Astrocyte (in vitro differentiated cells and primary cell): Measurements from ENCODE around the gene VPS37C. TPM values are rescaled to one million over a fixed set of nuclear protein-coding genes. Genes with fewer than 3 reads are reported as not detected.

Experiments used
- DNase-seq: peaks from one replicate; pipeline ENCODE4 v3.0.0-alpha.2; 2010; ENCODE audit warnings: low read depth
- FAIRE-seq: peaks from 2 replicates; lab custom pipeline; 2011; peaks lifted over from hg19 to GRCh38; lab: Jason Lieb, UNC
- H2AFZ ChIP-seq: 2 replicates; pipeline ENCODE4 v1.6.0; 2012; ENCODE audit warnings: low read depth, low read length, inconsistent platforms
- H3K27ac ChIP-seq: 2 replicates; pipeline ENCODE4 v1.5.1; 2011; ENCODE audit warnings: low read depth, low read length, inconsistent platforms
- H3K27me3 ChIP-seq: 2 replicates; pipeline ENCODE4 v1.6.0; 2011; ENCODE audit warnings: low read length, inconsistent platforms; ENCODE audit not compliant: insufficient read depth
- H3K36me3 ChIP-seq: 2 replicates; pipeline ENCODE4 v1.5.1; 2011; ENCODE audit warnings: low read length, inconsistent platforms; ENCODE audit not compliant: insufficient read depth
- H3K4me1 ChIP-seq: 2 replicates; pipeline ENCODE4 v1.5.1; 2011; ENCODE audit warnings: low read length, inconsistent platforms; ENCODE audit not compliant: insufficient read depth
- H3K4me2 ChIP-seq: 2 replicates; pipeline ENCODE4 v1.6.0; 2012; ENCODE audit warnings: low read length, inconsistent platforms
- H3K4me3 ChIP-seq: 2 replicates; pipeline ENCODE4 v1.5.1; 2011; ENCODE audit warnings: low read depth, mild to moderate bottlenecking, low read length, inconsistent platforms; ENCODE audit not compliant: insufficient read depth
- H3K79me2 ChIP-seq: 2 replicates; pipeline ENCODE4 v1.6.0; 2012; ENCODE audit warnings: mild to moderate bottlenecking, low read length, inconsistent platforms; ENCODE audit not compliant: insufficient read depth
- H3K9ac ChIP-seq: 2 replicates; pipeline ENCODE4 v1.6.0; 2012; ENCODE audit warnings: mild to moderate bottlenecking, low read length, inconsistent platforms
- H3K9me3 ChIP-seq: 2 replicates; pipeline ENCODE4 v1.5.1; 2012; ENCODE audit warnings: low read depth, mild to moderate bottlenecking, low read length, inconsistent platforms; ENCODE audit not compliant: insufficient read depth
- H4K20me1 ChIP-seq: 2 replicates; pipeline ENCODE4 v1.6.0; 2012; ENCODE audit warnings: low read length, inconsistent platforms; ENCODE audit not compliant: insufficient read depth
- H3K27ac Mint-ChIP-seq: one replicate; pipeline ENCODE4 v1.8.0; 2021; ENCODE audit warnings: mild to moderate bottlenecking, mixed read lengths; ENCODE audit not compliant: unreplicated experiment
- H3K27me3 Mint-ChIP-seq: one replicate; pipeline ENCODE4 v1.8.0; 2021; ENCODE audit warnings: low read depth, mixed read lengths; ENCODE audit not compliant: unreplicated experiment
- H3K36me3 Mint-ChIP-seq: one replicate; pipeline ENCODE4 v1.8.0; 2021; ENCODE audit warnings: low read depth, mixed read lengths; ENCODE audit not compliant: unreplicated experiment
- H3K4me1 Mint-ChIP-seq: one replicate; pipeline ENCODE4 v1.8.0; 2021; ENCODE audit warnings: low read depth, mixed read lengths; ENCODE audit not compliant: unreplicated experiment
- H3K4me3 Mint-ChIP-seq: one replicate; pipeline ENCODE4 v1.8.0; 2021; ENCODE audit warnings: mild to moderate bottlenecking, moderate library complexity, mixed read lengths; ENCODE audit not compliant: unreplicated experiment
- H3K9me3 Mint-ChIP-seq: one replicate; pipeline ENCODE4 v1.8.0; 2021; ENCODE audit warnings: mild to moderate bottlenecking, mixed read lengths; ENCODE audit not compliant: unreplicated experiment
- EZH2 ChIP-seq: IDR thresholded peaks from 2 replicates; pipeline ENCODE4 v1.6.1; 2012; ENCODE audit warnings: mild to moderate bottlenecking, low read length, inconsistent platforms; ENCODE audit not compliant: insufficient read depth
- total RNA-seq: library from RNA; stranded (reverse); gene quantifications from 2 replicates; pipeline ENCODE4 v1.2.1, GENCODE V29; 2021
- TF ChIP-seq, protein P1 (sequence below): IDR thresholded peaks from 2 replicates; pipeline ENCODE4 v1.5.1; 2011; ENCODE audit warnings: low read depth, mild to moderate bottlenecking, inconsistent platforms, low read length, moderate library complexity; ENCODE audit not compliant: insufficient read depth

VPS37C gene
- total RNA-seq, 1 donor from 2014 or later: 18.1 TPM

DNA sequence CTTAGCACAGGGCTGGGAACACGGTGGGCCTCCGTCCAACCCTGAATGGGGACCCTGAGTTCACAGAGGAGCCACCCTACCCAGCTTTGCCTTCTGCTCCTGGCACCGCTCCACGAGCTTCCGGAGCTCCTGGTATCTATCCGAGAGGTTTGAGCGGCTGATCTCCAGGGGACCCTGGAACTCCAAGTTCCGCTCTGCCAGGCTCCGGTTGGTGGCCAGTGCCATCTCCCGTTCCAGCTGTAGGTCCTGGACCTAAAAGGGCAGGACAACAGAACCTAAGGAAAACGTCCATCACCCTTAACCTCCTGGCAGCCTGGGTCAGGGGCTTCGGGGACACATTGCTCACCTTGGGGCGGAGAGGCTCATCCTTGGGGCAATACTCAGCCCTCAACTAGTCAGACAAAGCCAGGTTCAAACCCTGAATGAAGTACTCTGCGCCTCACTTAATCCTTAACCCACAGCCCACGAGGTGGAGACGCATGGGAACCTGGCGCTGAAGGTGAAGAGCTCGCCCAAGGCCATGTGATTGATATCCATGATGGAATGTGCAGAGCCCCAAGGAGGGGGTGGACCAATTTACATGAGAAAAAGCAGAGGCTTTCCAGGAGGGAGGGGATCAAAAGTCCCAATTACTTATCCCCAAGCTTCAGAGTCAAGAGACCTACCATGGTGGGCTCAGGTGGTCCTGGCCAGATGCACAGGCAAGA, 27.1 kb downstream of the VPS37C start:
- H3K9me3 Mint-ChIP-seq: no peaks in the 10 kb centered on the region
- peaks cover 3% of the 10 kb centered on the region for H3K79me2 ChIP-seq
- H3K9me3 ChIP-seq: no peaks in the 10 kb centered on the region
- no peak overlapping the region for H3K27ac Mint-ChIP-seq
- no peaks in the 10 kb centered on the region for H3K27me3 Mint-ChIP-seq
- peaks cover 4% of the 10 kb centered on the region for H3K36me3 ChIP-seq
- H3K4me2 ChIP-seq: no peak overlapping the region
- no peak for DNase-seq
- H3K4me1 Mint-ChIP-seq: peaks cover 14% of the 10 kb centered on the region
- no peak overlapping the region for H3K9ac ChIP-seq
- H3K36me3 Mint-ChIP-seq: peaks cover 21% of the 10 kb centered on the region
- no peak overlapping the region for H3K4me3 Mint-ChIP-seq
- TF ChIP-seq, protein P1, sequence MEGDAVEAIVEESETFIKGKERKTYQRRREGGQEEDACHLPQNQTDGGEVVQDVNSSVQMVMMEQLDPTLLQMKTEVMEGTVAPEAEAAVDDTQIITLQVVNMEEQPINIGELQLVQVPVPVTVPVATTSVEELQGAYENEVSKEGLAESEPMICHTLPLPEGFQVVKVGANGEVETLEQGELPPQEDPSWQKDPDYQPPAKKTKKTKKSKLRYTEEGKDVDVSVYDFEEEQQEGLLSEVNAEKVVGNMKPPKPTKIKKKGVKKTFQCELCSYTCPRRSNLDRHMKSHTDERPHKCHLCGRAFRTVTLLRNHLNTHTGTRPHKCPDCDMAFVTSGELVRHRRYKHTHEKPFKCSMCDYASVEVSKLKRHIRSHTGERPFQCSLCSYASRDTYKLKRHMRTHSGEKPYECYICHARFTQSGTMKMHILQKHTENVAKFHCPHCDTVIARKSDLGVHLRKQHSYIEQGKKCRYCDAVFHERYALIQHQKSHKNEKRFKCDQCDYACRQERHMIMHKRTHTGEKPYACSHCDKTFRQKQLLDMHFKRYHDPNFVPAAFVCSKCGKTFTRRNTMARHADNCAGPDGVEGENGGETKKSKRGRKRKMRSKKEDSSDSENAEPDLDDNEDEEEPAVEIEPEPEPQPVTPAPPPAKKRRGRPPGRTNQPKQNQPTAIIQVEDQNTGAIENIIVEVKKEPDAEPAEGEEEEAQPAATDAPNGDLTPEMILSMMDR: no peak
- TF ChIP-seq EZH2: no peak
- H4K20me1 ChIP-seq: peaks cover 56% of the 10 kb centered on the region
- no peaks in the 10 kb centered on the region for H3K27me3 ChIP-seq
- no peak overlapping the region for H3K27ac ChIP-seq
- no peak overlapping the region for H2AFZ ChIP-seq
- H3K4me1 ChIP-seq: peaks cover 21% of the 10 kb centered on the region
- FAIRE-seq: no peak
- no peak overlapping the region for H3K4me3 ChIP-seq

DNA sequence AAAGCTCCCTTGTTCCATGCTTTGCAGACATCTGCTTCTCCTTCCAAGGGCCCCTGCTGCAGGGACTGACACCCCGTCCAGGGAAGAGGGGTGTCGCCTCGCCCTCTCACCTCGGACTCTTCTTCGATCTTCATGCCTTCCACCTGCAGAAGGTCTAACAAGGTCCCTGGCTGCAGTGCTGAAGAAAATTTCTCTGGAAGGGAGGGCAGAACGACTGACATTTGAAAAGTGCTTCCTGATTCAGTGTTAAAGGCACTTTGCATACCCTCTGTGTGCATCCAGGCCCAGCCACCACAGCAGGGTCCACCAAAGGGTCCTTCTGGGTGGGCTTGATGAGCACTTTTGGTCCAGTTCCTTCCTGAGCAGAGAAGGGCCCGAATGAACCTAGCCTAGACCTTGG, 28.1 kb downstream of the VPS37C start:
- Mint-ChIP-seq H3K4me3 (no peak overlapping the region), H3K36me3 (peaks cover 21% of the 10 kb centered on the region), H3K27ac (no peak overlapping the region), H3K9me3 (no peaks in the 10 kb centered on the region), H3K4me1 (peaks cover 5% of the 10 kb centered on the region), H3K27me3 (no peaks in the 10 kb centered on the region)
- Histone ChIP-seq H3K79me2 (peaks cover 3% of the 10 kb centered on the region), H3K27ac (no peak overlapping the region), H3K27me3 (no peaks in the 10 kb centered on the region), H2AFZ (no peak overlapping the region), H3K4me2 (no peak overlapping the region), H4K20me1 (peaks cover 52% of the 10 kb centered on the region), H3K4me3 (no peak overlapping the region), H3K9ac (no peak overlapping the region), H3K9me3 (no peaks in the 10 kb centered on the region), H3K4me1 (peaks cover 13% of the 10 kb centered on the region), H3K36me3 (peaks cover 4% of the 10 kb centered on the region)
- FAIRE-seq (no peak), DNase-seq (no peak)
- no peak for TF ChIP-seq EZH2
- TF ChIP-seq, protein P1: no peak

DNA sequence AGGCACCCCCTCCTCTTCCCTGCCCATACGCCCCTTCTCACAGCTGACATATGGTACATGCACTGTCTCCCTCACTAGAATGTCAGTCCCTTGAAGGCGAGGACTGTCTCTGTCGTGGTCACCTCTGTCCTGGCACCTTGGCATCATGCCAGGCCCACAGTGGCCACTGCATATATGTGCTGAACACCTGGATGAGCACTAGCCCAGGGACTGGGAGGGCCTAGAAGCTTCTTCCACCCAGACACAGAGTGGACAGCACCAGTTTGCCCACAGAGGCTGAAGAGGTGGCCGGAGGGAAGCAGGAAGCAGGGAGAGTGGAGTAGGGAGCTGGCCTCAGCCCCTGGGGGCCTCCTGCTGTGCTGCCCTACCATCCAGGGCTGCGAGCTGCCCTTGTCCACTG, 28.6 kb downstream of the VPS37C start:
- H3K36me3 Mint-ChIP-seq: peaks cover 25% of the 10 kb centered on the region
- no peak overlapping the region for H3K4me3 Mint-ChIP-seq
- TF ChIP-seq, protein P1: no peak
- TF ChIP-seq EZH2: no peak
- DNase-seq (no peak), FAIRE-seq (no peak)
- Histone ChIP-seq H3K79me2 (no peaks in the 10 kb centered on the region), H3K9ac (no peak overlapping the region), H3K4me1 (peaks cover 13% of the 10 kb centered on the region), H2AFZ (no peak overlapping the region), H3K4me2 (no peak overlapping the region), H3K27me3 (no peaks in the 10 kb centered on the region), H3K4me3 (no peak overlapping the region), H3K9me3 (no peaks in the 10 kb centered on the region), H4K20me1 (peaks cover 47% of the 10 kb centered on the region), H3K27ac (no peak overlapping the region), H3K36me3 (peaks cover 4% of the 10 kb centered on the region)
- H3K27me3 Mint-ChIP-seq: no peaks in the 10 kb centered on the region
- peaks cover 1% of the 10 kb centered on the region for H3K4me1 Mint-ChIP-seq
- no peak overlapping the region for H3K27ac Mint-ChIP-seq
- no peaks in the 10 kb centered on the region for H3K9me3 Mint-ChIP-seq
